ENCODE measurements around the gene NFKB1.

Gene NFKB1

GRCh38 chr4:102665527-102665926, 164.4 kb downstream of the NFKB1 start:
- in situ Hi-C loops (cut with MboI; ENCODE audit: low sequenced_read_pairs): no loop called here

Data from HL-60/S4 (cell line).